OCI-LY7 (cell line): ENCODE data around the gene NAPSA. TPM values are rescaled to one million over a fixed set of nuclear protein-coding genes. Genes with fewer than 3 reads are reported as not detected.
A peak's percentile ranks its signal among the peaks of the same experiment; 100 is the strongest.
"Not testable (repeated sequence)": the region's sequence is repeated elsewhere in the genome, so short reads cannot be mapped to it uniquely, and the experiment has no call there.

Source experiments
- BruUV-seq: library from RNA; stranded (reverse); fragments of 400-500 nt; replicated peaks from 2 replicates; lab custom pipeline; 2021; lab: Mats Ljungman, UMichigan
- CTCF ChIA-PET: fragments of 300-600 bp; sonication (Branson Sonifier 250); formaldehyde crosslinking; loops from one replicate; lab custom pipeline; 2022; ENCODE audit warnings: antibody characterized with exemption; ENCODE audit not compliant: unreplicated experiment; lab: Charles Lee
- POLR2A ChIA-PET: fragments of 300-600 bp; sonication (Branson Sonifier 250); formaldehyde crosslinking; loops from one replicate; lab custom pipeline; 2022; ENCODE audit warnings: antibody characterized with exemption; lab: Charles Lee
- DNase-seq: peaks from one replicate; pipeline ENCODE4 v3.0.0-alpha.2; 2015; ENCODE audit warnings: low spot score
- H2AFZ ChIP-seq: fragments of 200-600 bp; sonication (generic), shearing (Covaris generic); 2 replicates; pipeline ENCODE4 v1.6.1; 2014; ENCODE audit warnings: mild to moderate bottlenecking, antibody characterized with exemption, low read length, moderate library complexity
- H3K27ac ChIP-seq: fragments of 200-600 bp; sonication (generic); 2 replicates; pipeline ENCODE4 v1.5.1; 2014; ENCODE audit warnings: mixed run types, low read depth, mild to moderate bottlenecking, moderate library complexity, low read length, inconsistent platforms; ENCODE audit not compliant: poor library complexity, severe bottlenecking
- H3K36me3 ChIP-seq: fragments of 200-600 bp; sonication (generic); 2 replicates; pipeline ENCODE4 v1.6.1; 2014; ENCODE audit warnings: mild to moderate bottlenecking, antibody characterized with exemption, low read length, moderate library complexity, mixed read lengths; ENCODE audit not compliant: insufficient read depth
- H3K4me1 ChIP-seq: fragments of 200-600 bp; sonication (generic); 2 replicates; pipeline ENCODE4 v1.5.1; 2014; ENCODE audit warnings: mild to moderate bottlenecking, low read length; ENCODE audit not compliant: insufficient read depth, poor library complexity, severe bottlenecking
- H3K4me2 ChIP-seq: fragments of 200-600 bp; sonication (generic); 2 replicates; pipeline ENCODE4 v1.6.1; 2014; ENCODE audit warnings: mild to moderate bottlenecking, low read length
- H3K4me3 ChIP-seq: fragments of 200-600 bp; sonication (generic); 2 replicates; pipeline ENCODE4 v1.5.1; 2014; ENCODE audit warnings: mild to moderate bottlenecking, low read depth, low read length; ENCODE audit not compliant: poor library complexity, severe bottlenecking
- H3K79me2 ChIP-seq: fragments of 200-600 bp; sonication (generic); 2 replicates; pipeline ENCODE4 v1.6.1; 2016; ENCODE audit warnings: low read depth, mild to moderate bottlenecking, low read length, moderate library complexity, mixed read lengths; ENCODE audit not compliant: insufficient read depth
- H3K9me2 ChIP-seq: fragments of 200-600 bp; sonication (generic); 2 replicates; pipeline ENCODE4 v1.6.1; 2016; ENCODE audit warnings: mild to moderate bottlenecking, low read length, mixed read lengths; ENCODE audit not compliant: insufficient read depth
- H3K9me3 ChIP-seq: fragments of 200-600 bp; sonication (generic); 2 replicates; pipeline ENCODE4 v1.6.1; 2014; ENCODE audit warnings: mild to moderate bottlenecking, mixed run types, low read length, mixed read lengths
- H4K20me1 ChIP-seq: fragments of 200-600 bp; sonication (generic); 2 replicates; pipeline ENCODE4 v1.6.1; 2014; ENCODE audit warnings: mild to moderate bottlenecking, antibody characterized with exemption, low read length, moderate library complexity, mixed read lengths; ENCODE audit not compliant: insufficient read depth
- EZH2phosphoT487 ChIP-seq: fragments of 200-600 bp; sonication (generic); IDR thresholded peaks from 2 replicates; pipeline ENCODE4 v1.6.1; 2018; ENCODE audit warnings: low read depth, borderline replicate concordance, mild to moderate bottlenecking, mixed run types, antibody characterized with exemption, low read length, moderate library complexity, mixed read lengths
- intact Hi-C: fragments of 100-400 bp; cut with micrococcal nuclease; formaldehyde crosslinking; loops from one replicate; pipeline ENCODE4 v1.10.0; 2022; ENCODE audit not compliant: unreplicated experiment
- total RNA-seq, 2 experiments: library from RNA; depleted of rRNA in 1 of 2; stranded (reverse); fragments of >200 nt in 1 of 2; shearing (Covaris generic) in 1 of 2; gene quantifications; 2 replicates each; pipeline ENCODE4 v1.2.3, GENCODE V29; 2014 to 2022
- TF ChIP-seq, protein P1 (sequence below): fragments of 200-600 bp; sonication (generic); conservative IDR thresholded peaks from 2 replicates; pipeline ENCODE4 v1.5.1; 2014; ENCODE audit warnings: mild to moderate bottlenecking, antibody characterized with exemption, low read length, moderate library complexity, mixed read lengths

NAPSA gene
- total RNA-seq, 2 experiments from 2014 or later = 5.7 to 30.1 TPM

DNA sequence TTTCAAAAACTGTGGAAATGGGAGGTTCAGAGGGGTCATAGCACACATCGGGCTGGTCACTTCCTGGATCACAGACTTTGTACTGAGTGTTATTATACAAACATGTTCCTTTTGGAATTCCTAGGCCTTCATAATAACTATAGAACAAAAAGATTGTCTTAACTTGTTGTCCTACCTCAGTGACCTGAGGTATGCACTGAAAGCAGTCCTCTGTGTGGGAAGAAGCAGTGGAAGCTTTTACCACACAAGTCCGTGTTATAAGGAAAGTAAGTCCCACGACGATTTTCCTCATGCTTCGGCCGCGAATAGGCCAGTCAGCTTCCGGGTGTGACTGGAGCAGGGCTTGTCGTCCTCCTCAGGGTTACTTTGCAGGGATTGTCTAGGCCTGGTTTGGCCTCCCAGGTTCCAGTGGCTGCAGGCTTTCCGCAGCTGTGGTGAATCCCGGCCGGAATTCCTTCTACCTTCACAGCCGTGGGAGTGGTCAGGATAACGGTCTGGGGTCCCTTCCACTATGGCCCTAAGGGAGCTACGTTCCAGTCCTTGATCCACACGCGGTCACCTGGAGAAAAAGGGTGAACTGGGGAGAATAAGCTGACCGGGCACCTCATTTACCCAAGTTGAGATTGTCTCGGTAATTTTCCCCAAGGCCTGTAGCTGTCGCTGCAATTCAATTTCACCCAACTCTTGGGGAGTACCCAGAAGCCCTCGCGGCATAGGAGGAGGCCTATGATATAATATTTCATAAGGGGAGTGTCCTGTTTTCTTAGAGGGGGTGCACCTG is 16.0 kb downstream of the NAPSA start:
- CTCF ChIA-PET = interaction anchor here (0.7 kb wide), 1 partner anchor 21 kb away, joined by 3 read pairs; the partner anchor contains the start of gene KCNC3
- Histone ChIP-seq H2AFZ (peak overlapping the region; percentile 67), H3K4me3 (peak overlapping the region; percentile 57), H3K9me3 (no peaks in the 10 kb centered on the region), H3K4me2 (peak overlapping the region; percentile 81), H3K4me1 (peaks cover 60% of the 10 kb centered on the region), H4K20me1 (no peaks in the 10 kb centered on the region), H3K9me2 (no peaks in the 10 kb centered on the region), H3K27ac (peak overlapping the region; percentile 98), H3K79me2 (peaks cover 4% of the 10 kb centered on the region; the same call in 1 of the 2 replicates), H3K36me3 (no peaks in the 10 kb centered on the region)
- TF ChIP-seq, protein P1, sequence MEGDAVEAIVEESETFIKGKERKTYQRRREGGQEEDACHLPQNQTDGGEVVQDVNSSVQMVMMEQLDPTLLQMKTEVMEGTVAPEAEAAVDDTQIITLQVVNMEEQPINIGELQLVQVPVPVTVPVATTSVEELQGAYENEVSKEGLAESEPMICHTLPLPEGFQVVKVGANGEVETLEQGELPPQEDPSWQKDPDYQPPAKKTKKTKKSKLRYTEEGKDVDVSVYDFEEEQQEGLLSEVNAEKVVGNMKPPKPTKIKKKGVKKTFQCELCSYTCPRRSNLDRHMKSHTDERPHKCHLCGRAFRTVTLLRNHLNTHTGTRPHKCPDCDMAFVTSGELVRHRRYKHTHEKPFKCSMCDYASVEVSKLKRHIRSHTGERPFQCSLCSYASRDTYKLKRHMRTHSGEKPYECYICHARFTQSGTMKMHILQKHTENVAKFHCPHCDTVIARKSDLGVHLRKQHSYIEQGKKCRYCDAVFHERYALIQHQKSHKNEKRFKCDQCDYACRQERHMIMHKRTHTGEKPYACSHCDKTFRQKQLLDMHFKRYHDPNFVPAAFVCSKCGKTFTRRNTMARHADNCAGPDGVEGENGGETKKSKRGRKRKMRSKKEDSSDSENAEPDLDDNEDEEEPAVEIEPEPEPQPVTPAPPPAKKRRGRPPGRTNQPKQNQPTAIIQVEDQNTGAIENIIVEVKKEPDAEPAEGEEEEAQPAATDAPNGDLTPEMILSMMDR = peak; percentile 79
- TF ChIP-seq EZH2phosphoT487 = no peak
- intact Hi-C loops = loop anchor here (10.0 kb wide), 2 partner anchors 455 to 675 kb away; partner anchors contain the start of gene PRMT1
- POLR2A ChIA-PET = interaction anchor here (1.2 kb wide), 1 partner anchor 12 kb away, joined by 5 read pairs; no protein-coding TSS in a partner anchor
- no TSS peak for BruUV-seq
- DNase-seq = peak; percentile 85

DNA sequence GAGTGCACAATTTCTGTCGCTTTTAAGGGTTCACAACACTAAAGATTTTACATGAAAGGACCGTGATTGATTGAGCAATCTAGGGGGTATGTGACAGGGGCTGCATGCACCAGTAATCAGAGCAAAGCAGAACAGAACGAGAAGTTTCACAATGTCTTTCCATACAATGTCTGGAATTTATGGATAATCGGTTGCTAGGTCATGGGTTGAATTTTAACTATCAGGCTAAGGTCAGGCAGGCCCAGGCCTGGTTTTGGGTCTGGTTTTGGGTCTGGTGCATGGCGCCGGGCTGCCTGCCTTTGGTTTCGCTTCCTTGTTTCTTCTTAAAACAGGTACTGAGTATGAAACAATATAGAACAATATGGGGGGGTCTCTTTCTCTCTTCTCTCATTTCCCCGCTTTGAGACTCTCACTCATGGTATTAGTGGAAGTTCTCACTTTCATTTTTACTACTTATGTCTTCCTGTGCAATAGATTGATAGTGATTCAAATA is 18.3 kb downstream of the NAPSA start:
- H3K36me3 ChIP-seq, CTCF ChIA-PET, H3K9me3 ChIP-seq, H4K20me1 ChIP-seq, BruUV-seq, H3K9me2 ChIP-seq: not testable (repeated sequence)
- Histone ChIP-seq H3K27ac (peak overlapping the region; percentile 98), H2AFZ (peak overlapping the region; percentile 67; the same call in 1 of the 2 replicates), H3K4me2 (peak overlapping the region; percentile 81), H3K4me3 (peak overlapping the region; percentile 57), H3K4me1 (peaks cover 77% of the 10 kb centered on the region), H3K79me2 (peaks cover 27% of the 10 kb centered on the region)
- intact Hi-C loops = loop anchor here (10.0 kb wide), 2 partner anchors 458 to 672 kb away; partner anchors contain the start of gene PRMT1
- POLR2A ChIA-PET = interaction anchor here (2.3 kb wide), 1 partner anchor 18 kb away, joined by 7 read pairs; the partner anchor contains the start of gene KCNC3
- DNase-seq = peak; percentile 85

DNA sequence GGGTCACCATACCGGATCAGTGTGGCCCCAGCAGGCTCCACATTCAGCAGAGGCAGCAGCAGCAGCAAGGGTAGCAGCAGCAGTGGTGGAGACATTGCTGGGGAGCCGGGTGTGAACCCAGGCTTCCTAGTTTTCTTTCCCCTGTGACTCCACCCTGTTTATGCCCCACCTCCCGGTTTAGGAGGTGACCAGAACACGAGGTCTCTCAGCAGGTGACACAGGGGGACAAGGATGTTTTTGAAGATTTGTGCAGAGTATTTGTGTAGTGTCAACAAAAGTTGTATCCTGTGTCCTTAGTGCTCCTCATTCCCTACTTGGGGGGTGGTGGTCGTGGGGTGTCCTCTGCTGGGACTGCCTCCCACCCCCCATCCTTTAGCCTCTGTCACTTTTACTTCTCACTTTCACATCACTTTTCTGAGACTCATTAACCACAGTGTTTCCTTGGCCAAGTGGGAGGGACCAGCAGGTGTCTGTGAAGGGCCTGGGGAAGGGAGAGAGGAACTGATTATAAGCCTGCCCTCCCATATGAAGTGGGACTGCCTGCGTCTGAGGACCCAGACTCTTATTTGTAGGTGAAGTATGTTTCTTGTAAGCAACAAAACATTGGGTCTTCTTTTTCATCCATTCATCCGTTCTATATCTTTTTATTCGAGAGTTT is 20.6 kb downstream of the NAPSA start:
- CTCF ChIA-PET = no interaction called here
- H3K4me3 ChIP-seq = peak overlapping the region; percentile 74

More for the DNA sequence above, 20.6 kb downstream of the NAPSA start:
- peaks cover 12% of the 10 kb centered on the region for H3K9me3 ChIP-seq
- H3K79me2 ChIP-seq = peaks cover 50% of the 10 kb centered on the region
- H3K9me2 ChIP-seq = no peaks in the 10 kb centered on the region
- H3K4me2 ChIP-seq = peak overlapping the region; percentile 81
- H3K27ac ChIP-seq = peak overlapping the region; percentile 98
- BruUV-seq = no TSS peak
- POLR2A ChIA-PET = interaction anchor here (0.7 to 1.2 kb wide), 2 partner anchors 11 to 15 kb away, joined by 3 read pairs; no protein-coding TSS in a partner anchor
- peak; percentile 90 for DNase-seq
- H3K36me3 ChIP-seq = peaks cover 31% of the 10 kb centered on the region
- intact Hi-C loops = loop anchor here (2.0 to 10.0 kb wide), 3 partner anchors 14 to 670 kb away; partner anchors contain the start of gene PRMT1
- H2AFZ ChIP-seq = no peak overlapping the region
- TF ChIP-seq, protein P1 = no peak
- TF ChIP-seq EZH2phosphoT487 = no peak
- H3K4me1 ChIP-seq = peaks cover 88% of the 10 kb centered on the region
- H4K20me1 ChIP-seq = no peaks in the 10 kb centered on the region
